Hematopoietic multipotent progenitor cell treated with erythropoietin and hydrocortisone succinate and interleukin-3 and kit ligand, for 6 days (in vitro differentiated cells): ENCODE measurements around the gene KRI1.
A peak's percentile ranks its signal among the peaks of the same experiment; 100 is the strongest.
"Not testable (repeated sequence)": the region's sequence is repeated elsewhere in the genome, so short reads cannot be mapped to it uniquely, and the experiment has no call there.

ENCODE experiments used
- DNase-seq: peaks from one replicate; pipeline ENCODE4 v3.0.0-alpha.2; 2015

Gene KRI1

GRCh38 chr19:10574462-10574861 is 8.7 kb upstream of the KRI1 start:
- no peak for DNase-seq

- DNase-seq, result not testable (repeated sequence)
Measured at GRCh38 chr19:10573793-10574192, 8.0 kb upstream of the KRI1 start.

GRCh38 chr19:10568826-10569651 is 3.2 kb upstream of the KRI1 start, which contains the start of gene CDKN2D:
Gene CDKN2D (minus strand): TSS chr19:10568979. CDS start chr19:10568653, 326 bp downstream.
- peak; percentile 99 for DNase-seq

GRCh38 chr19:10568062-10568825 is 2.4 kb upstream of the KRI1 start:
- peak; percentile 27 for DNase-seq

- no peak for DNase-seq
Measured at GRCh38 chr19:10567656-10568055, 1.8 kb upstream of the KRI1 start.

- peak; percentile 59 for DNase-seq
Measured at GRCh38 chr19:10566658-10567410, 1.0 kb upstream of the KRI1 start.

- no peak for DNase-seq
Measured at GRCh38 chr19:10566408-10566657, 523 bp upstream of the KRI1 start.

- DNase-seq, result peak; percentile 90
Measured at GRCh38 chr19:10565028-10565566, 713 bp downstream of the KRI1 start.

GRCh38 chr19:10562609-10563008 is 3.2 kb downstream of the KRI1 start:
- DNase-seq, result no peak

GRCh38 chr19:10560154-10560553 is 5.7 kb downstream of the KRI1 start:
- no peak for DNase-seq

GRCh38 chr19:10557603-10558197 is 8.1 kb downstream of the KRI1 start:
- DNase-seq, result no peak

- no peak for DNase-seq
Measured at GRCh38 chr19:10555610-10555973, 10.2 kb downstream of the KRI1 start.

- DNase-seq, result peak; percentile 51
Measured at GRCh38 chr19:10554760-10555609, 10.8 kb downstream of the KRI1 start.

- DNase-seq, result peak; percentile 77
Measured at GRCh38 chr19:10553943-10554381, 11.8 kb downstream of the KRI1 start.

- DNase-seq, result no peak
Measured at GRCh38 chr19:10553087-10553667, 12.6 kb downstream of the KRI1 start.

GRCh38 chr19:10552510-10553053 is 13.2 kb downstream of the KRI1 start:
- DNase-seq, result peak; percentile 76

- DNase-seq, result peak; percentile 86
Measured at GRCh38 chr19:10551698-10552301, 14.0 kb downstream of the KRI1 start.

- DNase-seq, result not testable (repeated sequence)
Measured at GRCh38 chr19:10551006-10551405, 14.8 kb downstream of the KRI1 start.

GRCh38 chr19:10550336-10550735 is 15.5 kb downstream of the KRI1 start:
- DNase-seq, result no peak

- DNase-seq, result no peak
Measured at GRCh38 chr19:10549733-10550132, 16.1 kb downstream of the KRI1 start.
